Keratinocyte (primary cell): Measurements from ENCODE around the gene PSMB5. TPM values are rescaled to one million over a fixed set of nuclear protein-coding genes. Genes with fewer than 3 reads are reported as not detected.

Experiments
- DNase-seq: peaks from one replicate; pipeline ENCODE4 v3.0.0-alpha.2; 2011; ENCODE audit warnings: low read depth, missing footprints, low spot score
- FAIRE-seq: peaks from 2 replicates; lab custom pipeline; 2011; peaks lifted over from hg19 to GRCh38; lab: Jason Lieb, UNC
- H2AFZ ChIP-seq: 2 replicates; pipeline ENCODE4 v1.6.0; 2012; ENCODE audit warnings: low read length, control low read depth, inconsistent platforms; ENCODE audit not compliant: control insufficient read depth
- H3K27ac ChIP-seq: 2 replicates; pipeline ENCODE4 v1.5.1; 2011; ENCODE audit warnings: low read length; ENCODE audit not compliant: control insufficient read depth, insufficient read depth
- H3K27me3 ChIP-seq: 3 replicates; pipeline ENCODE4 v1.6.0; 2011; ENCODE audit warnings: low read length; ENCODE audit not compliant: control insufficient read depth, insufficient read depth; ENCODE audit errors: extremely low read depth
- H3K36me3 ChIP-seq, 2 experiments: 2 replicates in 1 of 2; 3 replicates in 1 of 2; pipeline ENCODE4 v1.5.1; 2011; ENCODE audit warnings: low read length in 2 of 2, mild to moderate bottlenecking in 1 of 2; ENCODE audit not compliant: control insufficient read depth in 2 of 2, insufficient read depth in 2 of 2; ENCODE audit errors: extremely low read depth in 1 of 2
- H3K4me1 ChIP-seq: 3 replicates; pipeline ENCODE4 v1.5.1; 2011; ENCODE audit warnings: low read length; ENCODE audit not compliant: control insufficient read depth, insufficient read depth; ENCODE audit errors: extremely low read depth
- H3K4me2 ChIP-seq: 3 replicates; pipeline ENCODE4 v1.6.0; 2011; ENCODE audit warnings: low read depth, low read length; ENCODE audit not compliant: control insufficient read depth, insufficient read depth; ENCODE audit errors: extremely low read depth
- H3K4me3 ChIP-seq, 3 experiments: fragments of 200-600 bp in 1 of 3; sonication (generic) in 1 of 3; 2 replicates in 2 of 3; 3 replicates in 1 of 3; pipeline ENCODE4 v1.5.1; 2011 to 2016; ENCODE audit warnings: low read length in 3 of 3, mild to moderate bottlenecking in 3 of 3, control low read depth in 2 of 3, inconsistent platforms in 1 of 3, low read depth in 1 of 3, mixed read lengths in 1 of 3, mixed run types in 1 of 3, moderate library complexity in 1 of 3; ENCODE audit not compliant: control insufficient read depth in 2 of 3, insufficient read depth in 2 of 3; ENCODE audit errors: extremely low read depth in 1 of 3
- H3K79me2 ChIP-seq: 2 replicates; pipeline ENCODE4 v1.6.0; 2012; ENCODE audit warnings: low read length; ENCODE audit not compliant: control insufficient read depth, insufficient read depth
- H3K9ac ChIP-seq: 3 replicates; pipeline ENCODE4 v1.6.0; 2011; ENCODE audit warnings: low read length; ENCODE audit not compliant: control insufficient read depth, insufficient read depth; ENCODE audit errors: extremely low read depth
- H3K9me1 ChIP-seq: 3 replicates; pipeline ENCODE4 v1.6.0; 2011; ENCODE audit warnings: low read length; ENCODE audit not compliant: control insufficient read depth, insufficient read depth; ENCODE audit errors: extremely low read depth
- H3K9me3 ChIP-seq: 2 replicates; pipeline ENCODE4 v1.5.1; 2012; ENCODE audit warnings: low read depth, low read length; ENCODE audit not compliant: control insufficient read depth
- H4K20me1 ChIP-seq: 3 replicates; pipeline ENCODE4 v1.6.0; 2011; ENCODE audit warnings: low read length; ENCODE audit not compliant: control insufficient read depth, insufficient read depth; ENCODE audit errors: extremely low read depth
- CTCF ChIP-seq, 3 experiments: IDR thresholded peaks in 1 of 3; conservative IDR thresholded peaks in 1 of 3; optimal IDR thresholded peaks in 1 of 3; 2 replicates in 2 of 3; 3 replicates in 1 of 3; pipeline versions ENCODE3 to v1.5.1; 2011; ENCODE audit warnings: low read length in 3 of 3, mild to moderate bottlenecking in 3 of 3, moderate library complexity in 2 of 3, control low read depth in 1 of 3, inconsistent platforms in 1 of 3; ENCODE audit not compliant: insufficient read depth in 2 of 3; ENCODE audit errors: extremely low read depth in 1 of 3
- EZH2 ChIP-seq: IDR thresholded peaks from one replicate; pipeline ENCODE4 v1.6.1; 2012; ENCODE audit warnings: inconsistent platforms, mild to moderate bottlenecking, low read length, moderate library complexity
- dilution Hi-C: fragments of 300-500 bp; cut with MboI; formaldehyde crosslinking; loops from one replicate; pipeline ENCODE4 v1.7.0; 2020; ENCODE audit warnings: low sequenced_read_pairs; ENCODE audit not compliant: extremely low pct_ligation_motif_present
- polyA plus RNA-seq, 5 experiments: library from polyadenylated mRNA; depleted of rRNA in 3 of 5; stranded (reverse) in 3 of 5; stranded (forward) in 1 of 5; unstranded in 1 of 5; fragments of >200 nt; gene quantifications; 1 replicate in 1 of 5; 2 replicates in 3 of 5; 3 replicates in 1 of 5; pipeline versions ENCODE4 v1.2.1 to v1.2.3, GENCODE V29; 2011 to 2012; ENCODE audit warnings: missing spikeins in 2 of 5, low read depth in 1 of 5, low replicate concordance in 1 of 5

Gene PSMB5
- polyA plus RNA-seq, 1 donor (not counting 4 experiments of a cell fraction or from before 2014, with no cell fraction given) = 285 TPM

DNA sequence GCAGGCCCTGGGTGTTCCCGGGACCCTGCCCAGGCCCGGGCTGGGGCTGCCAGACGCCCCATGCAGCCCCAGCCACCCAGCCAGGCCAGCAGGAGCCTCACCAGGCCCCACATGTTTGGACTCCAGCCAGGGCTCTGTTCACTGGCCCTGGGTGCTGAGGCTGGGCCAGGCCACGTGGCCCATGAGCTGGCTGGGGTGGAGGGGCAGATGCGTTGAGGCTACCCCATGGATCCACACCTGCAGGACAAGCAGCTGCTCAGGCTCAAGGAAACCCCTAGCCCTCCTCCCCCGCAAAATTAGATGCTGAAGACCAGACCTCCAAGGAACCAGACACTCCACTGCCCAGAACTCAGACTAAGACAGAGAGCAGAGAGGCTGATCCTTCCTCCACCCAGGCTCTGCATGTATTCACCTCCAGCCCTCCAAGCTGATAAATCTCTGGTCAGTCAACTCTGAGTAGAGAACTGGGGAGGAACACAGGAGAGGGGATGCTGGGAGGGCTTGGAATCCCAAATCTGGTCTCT lies 21.0 kb upstream of the PSMB5 start:
- H3K27ac ChIP-seq = no peak overlapping the region
- H3K9me3 ChIP-seq = no peaks in the 10 kb centered on the region
- H3K27me3 ChIP-seq = no peaks in the 10 kb centered on the region
- peaks cover 25% of the 10 kb centered on the region for H3K4me1 ChIP-seq
- no peak overlapping the region for H3K9ac ChIP-seq
- no peak for FAIRE-seq
- no peaks in the 10 kb centered on the region for H3K79me2 ChIP-seq
- no peak overlapping the region for H3K4me3 ChIP-seq
- H3K36me3 ChIP-seq = peaks cover 11% of the 10 kb centered on the region in 2 experiments
- H2AFZ ChIP-seq = no peak overlapping the region
- no peak for TF ChIP-seq EZH2
- H4K20me1 ChIP-seq = no peaks in the 10 kb centered on the region
- no peak overlapping the region for H3K4me2 ChIP-seq
- dilution Hi-C loops = no loop called here
- no peaks in the 10 kb centered on the region for H3K9me1 ChIP-seq
- no peak for DNase-seq

DNA sequence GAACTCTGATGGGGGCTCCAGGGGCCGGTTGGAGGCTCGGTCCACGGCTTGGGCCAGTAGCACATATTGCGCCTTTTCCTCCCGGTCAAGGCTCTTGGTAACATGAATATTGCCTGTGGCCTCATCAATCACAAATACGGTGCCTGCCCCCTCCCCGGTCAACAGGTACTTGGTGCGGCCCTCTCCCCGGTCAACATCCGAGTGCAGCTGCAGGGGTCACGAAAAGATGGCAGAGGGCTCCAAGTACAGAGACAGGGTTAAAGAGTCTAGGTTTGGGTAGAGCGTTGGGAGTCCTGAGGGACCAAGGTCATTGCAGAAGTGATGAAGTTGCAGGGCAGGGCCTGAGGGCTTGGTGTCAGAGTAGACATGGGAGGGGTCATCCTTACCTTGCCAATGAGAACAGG lies 20.4 kb upstream of the PSMB5 start:
- Histone ChIP-seq H3K4me3 (no peak overlapping the region), H4K20me1 (no peaks in the 10 kb centered on the region), H3K79me2 (no peaks in the 10 kb centered on the region), H3K9ac (no peak overlapping the region), H3K4me1 (peaks cover 25% of the 10 kb centered on the region), H3K4me2 (no peak overlapping the region), H3K27ac (no peak overlapping the region), H3K9me1 (no peaks in the 10 kb centered on the region), H3K36me3 (peaks cover 8 to 9% of the 10 kb centered on the region in 2 experiments), H3K27me3 (no peaks in the 10 kb centered on the region), H2AFZ (no peak overlapping the region), H3K9me3 (no peaks in the 10 kb centered on the region)
- dilution Hi-C loops = no loop called here
- FAIRE-seq (no peak), DNase-seq (no peak)
- TF ChIP-seq EZH2 (no peak), CTCF (optimal IDR thresholded peaks at IDR 0.05 in 1 of 3, IDR thresholded peaks at IDR 0.05 in 1 of 3, conservative IDR thresholded peaks at IDR 0.05 in 1 of 3; ENCODE audit: extremely low read depth in 1 of 3, insufficient read depth in 2 of 3, low read length in 3 of 3) (no peak)
